Forelimb muscle (tissue), 1 donor: ENCODE results near the gene MCC. TPM values are rescaled to one million over a fixed set of nuclear protein-coding genes. Genes with fewer than 3 reads are reported as not detected.

Source experiments
- DNase-seq: peaks from one replicate; pipeline ENCODE4 v3.0.0-alpha.2; 2013; ENCODE audit warnings: low read depth
- polyA plus RNA-seq: library from polyadenylated mRNA; unstranded; fragments of 120-200 nt; gene quantifications from one replicate; pipeline ENCODE4 v1.2.1, GENCODE V29; 2013; ENCODE audit not compliant: insufficient read length

Gene MCC
- 15.1 TPM for polyA plus RNA-seq

DNA sequence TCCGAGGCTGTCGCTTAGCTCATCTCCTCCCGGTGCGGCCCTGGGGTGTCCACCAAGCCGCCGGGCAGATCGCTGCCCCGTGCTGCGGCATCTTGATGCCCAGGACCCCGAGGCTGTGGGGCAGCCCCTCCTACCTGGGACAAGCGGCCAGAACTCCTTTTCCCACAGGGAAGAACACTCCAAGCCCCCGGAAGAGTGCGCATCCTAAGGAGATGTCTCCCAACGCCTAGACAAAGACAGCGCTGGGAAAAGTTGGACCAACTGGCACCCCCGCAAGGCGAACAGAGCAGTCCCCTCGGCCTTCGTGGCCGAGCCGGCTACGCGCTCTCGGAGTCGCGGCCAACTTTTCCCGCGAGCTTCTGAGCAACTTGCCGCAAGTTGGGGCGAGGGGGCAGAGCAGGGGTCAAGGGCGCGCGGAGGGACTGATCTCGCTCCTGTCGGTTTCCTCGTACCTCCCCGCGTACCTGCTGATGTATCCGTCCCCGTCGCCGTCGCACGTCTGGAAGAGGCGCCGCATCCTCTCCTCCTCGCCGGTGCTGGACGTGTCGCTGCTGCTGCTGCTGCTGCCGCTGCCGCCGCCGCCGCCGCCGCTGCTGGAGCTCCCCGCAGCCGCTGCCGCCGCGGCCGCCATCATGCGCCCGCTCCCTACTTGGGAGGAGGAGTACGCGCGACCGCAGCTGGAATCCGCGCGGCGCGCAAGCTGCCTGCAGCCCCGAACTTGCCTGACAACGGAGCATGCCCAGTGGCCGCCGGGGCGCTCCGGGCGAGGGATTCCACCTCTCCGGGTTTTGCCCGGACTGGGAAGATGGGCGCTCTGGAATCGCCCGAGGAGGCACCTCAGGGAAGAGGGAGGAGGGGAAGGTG lies at the start of gene MCC:
MCC (minus strand) TSS at position 673 of the 864 bp plus-strand sequence.
- no peak for DNase-seq

DNA sequence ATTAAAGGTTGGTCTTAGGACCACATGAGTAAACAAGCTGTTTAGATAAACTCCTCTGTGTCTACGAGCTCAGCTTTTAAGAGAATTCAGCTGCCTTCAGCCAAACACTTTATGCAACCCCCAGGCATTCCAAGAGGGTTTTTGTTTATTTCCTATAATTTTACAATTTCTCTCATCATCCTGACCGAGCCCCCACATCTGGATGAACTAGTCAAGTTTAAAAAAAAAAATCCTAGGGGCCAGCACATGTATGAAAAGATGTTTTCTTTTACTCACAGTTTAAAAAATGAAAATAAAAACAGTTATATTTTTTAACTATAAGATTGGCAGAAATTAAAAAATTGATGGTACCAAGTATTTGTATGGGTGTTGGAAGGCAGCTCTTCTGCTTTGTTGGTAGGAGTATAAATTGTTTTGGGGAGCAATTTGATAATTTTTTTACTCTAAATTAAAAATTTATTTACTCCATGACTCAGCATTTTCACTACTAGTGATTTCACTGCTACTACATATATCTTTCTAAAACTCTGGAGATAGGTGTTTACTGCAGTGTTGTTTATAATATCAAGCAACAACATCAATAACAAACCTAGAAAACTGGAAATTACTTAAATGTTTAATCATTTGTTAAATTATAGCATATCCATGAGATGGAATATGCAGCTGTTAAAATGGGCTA lies 43.4 kb upstream of the MCC start:
- no peak for DNase-seq

DNA sequence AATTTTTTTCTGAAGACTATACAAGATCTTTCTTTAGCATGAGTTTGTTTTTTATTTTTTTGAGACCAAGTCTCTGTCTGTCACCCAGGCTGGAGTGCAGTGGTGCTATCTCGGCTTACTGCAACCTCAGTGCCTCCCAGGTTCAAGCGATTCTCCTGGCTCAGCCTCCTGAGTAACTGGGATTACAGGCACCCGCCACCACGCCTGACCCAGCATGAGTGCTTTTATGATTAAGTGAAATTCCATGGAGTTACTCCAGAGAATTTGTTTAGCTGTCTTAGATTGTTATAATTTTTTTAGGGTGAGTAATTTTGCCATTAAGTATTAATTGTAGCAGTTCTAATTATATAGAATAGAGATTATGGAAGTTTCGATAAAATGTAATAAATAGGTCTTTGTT lies 39.5 kb upstream of the MCC start:
- DNase-seq = no peak

DNA sequence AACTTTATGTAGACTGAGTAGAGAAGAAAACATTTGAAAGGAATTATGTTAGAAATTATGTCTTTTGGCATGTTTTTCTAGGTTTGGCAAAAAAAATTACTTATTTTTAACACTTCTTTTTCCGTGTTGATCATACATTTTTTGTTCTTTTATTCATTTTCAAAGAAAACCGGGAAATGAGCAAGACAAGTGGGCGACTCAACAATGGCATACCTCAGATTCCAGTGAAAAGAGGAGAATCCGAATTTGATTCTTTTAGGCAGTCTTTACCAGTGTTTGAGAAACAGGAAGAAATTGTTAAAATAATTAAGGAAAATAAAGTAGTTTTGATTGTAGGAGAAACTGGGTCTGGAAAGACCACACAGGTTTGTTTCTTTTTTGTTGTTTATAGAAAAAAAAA lies 38.2 kb upstream of the MCC start:
- no peak for DNase-seq

DNA sequence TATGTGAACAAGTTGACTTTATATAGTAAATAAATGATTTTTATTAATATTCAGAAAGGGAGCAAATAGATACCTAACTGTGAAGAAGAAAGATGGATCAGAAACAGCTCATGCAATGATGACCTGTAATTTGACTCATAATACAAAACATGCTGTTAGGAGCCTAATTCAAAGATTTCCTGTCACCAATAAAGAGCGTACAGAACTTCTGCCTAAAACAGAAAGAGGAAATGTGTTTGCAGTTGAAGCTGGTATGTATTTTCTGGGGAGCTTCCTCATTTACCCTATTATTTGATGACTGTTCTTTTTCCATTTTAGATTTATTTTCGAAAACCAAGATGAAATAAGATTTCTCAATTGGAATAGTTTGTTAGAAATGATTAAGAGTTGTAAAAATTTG lies 36.7 kb upstream of the MCC start:
- no peak for DNase-seq

DNA sequence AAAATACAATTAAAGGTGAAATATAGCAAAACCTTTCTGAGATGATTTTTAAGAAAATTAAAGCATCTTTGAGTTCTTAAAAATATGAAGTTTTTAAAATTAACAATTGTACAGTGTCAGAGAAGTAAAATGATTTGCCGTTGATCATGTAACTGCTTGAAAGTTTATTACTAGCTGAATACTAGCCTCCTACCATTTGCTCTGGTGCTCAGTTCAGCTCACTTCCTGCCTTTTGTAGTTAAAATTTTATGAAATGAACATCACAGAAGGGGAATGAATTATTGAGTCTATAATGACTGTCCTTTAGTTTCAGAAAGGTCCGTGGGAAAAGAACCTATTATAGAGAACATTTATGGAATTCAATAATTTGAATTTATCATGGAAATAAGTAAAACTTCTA lies 34.9 kb upstream of the MCC start:
- DNase-seq = no peak

DNA sequence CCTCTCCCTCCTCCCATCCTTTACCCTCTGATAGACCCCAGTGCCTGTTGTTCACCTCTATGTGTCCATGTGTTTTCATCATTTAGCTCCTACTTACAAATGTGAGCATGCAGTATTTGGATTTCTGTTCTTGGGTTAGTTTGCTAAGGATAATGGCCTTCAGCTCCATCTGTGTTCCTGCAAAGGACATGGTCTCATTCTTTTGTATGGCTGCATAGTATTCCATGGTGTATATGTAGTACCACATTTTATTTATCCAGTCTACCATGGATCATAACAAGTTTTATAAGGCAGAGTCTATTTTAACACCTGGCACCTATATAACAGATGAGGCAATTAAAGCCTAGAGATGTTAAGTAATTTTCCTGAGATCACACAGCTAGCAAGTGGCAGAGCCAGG lies 32.6 kb upstream of the MCC start:
- DNase-seq = no peak

DNA sequence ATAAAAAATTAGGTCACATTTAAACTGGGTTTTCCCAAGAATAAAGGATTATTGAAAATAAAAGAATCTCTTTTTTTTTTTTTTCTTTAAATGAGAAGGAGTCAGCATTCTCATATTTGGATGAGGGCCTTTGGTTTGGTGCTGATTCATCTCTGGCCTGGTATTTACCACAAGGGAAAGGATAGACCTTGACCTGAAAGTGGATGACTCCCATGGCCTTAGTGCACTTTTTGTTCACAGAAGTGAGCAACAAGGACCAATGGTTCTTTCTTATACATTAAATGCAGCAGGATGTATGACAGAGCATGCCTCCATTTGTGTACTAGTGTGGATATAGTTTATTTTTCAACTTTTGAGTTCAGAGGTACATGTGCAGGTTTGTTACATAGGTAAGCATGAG lies 32.2 kb upstream of the MCC start:
- DNase-seq = no peak

DNA sequence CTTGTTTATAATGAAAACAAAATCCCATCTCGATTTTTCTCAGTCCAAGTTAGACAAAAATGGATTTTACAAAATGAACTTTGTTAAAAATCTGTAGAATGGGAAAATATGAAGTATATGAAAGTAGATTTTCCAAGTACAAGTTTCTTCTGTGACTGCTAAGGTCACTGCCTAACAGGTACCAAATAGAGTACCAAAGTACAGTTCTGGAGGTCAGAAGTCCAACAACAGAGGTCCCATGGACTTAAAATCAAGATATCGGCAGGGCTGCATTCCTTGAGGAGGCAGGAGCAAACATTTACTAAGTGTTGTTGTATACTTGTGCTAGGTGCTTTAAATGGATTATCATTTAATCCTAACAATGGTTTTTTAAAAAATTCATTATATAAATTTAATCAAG lies 31.2 kb upstream of the MCC start:
- no peak for DNase-seq

DNA sequence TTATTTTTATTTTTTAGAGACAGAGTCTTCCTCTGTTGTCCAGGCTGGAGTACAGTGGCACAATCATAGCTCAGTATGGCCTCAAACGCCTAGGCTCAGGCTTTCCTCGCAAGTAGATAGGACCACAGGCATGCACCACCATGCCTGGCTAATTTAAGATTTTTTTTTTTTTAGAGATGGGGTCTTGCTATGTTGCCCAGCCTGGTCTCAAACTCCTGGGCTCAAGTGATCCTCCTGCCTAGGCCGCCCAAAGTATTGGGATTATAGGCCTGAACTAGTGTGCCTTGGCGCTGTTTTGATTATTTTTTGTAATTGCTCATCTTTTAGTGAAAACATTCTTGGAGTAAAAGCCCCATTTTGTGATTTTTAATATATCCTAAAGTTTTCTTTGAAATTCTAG lies 30.6 kb upstream of the MCC start:
- no peak for DNase-seq

DNA sequence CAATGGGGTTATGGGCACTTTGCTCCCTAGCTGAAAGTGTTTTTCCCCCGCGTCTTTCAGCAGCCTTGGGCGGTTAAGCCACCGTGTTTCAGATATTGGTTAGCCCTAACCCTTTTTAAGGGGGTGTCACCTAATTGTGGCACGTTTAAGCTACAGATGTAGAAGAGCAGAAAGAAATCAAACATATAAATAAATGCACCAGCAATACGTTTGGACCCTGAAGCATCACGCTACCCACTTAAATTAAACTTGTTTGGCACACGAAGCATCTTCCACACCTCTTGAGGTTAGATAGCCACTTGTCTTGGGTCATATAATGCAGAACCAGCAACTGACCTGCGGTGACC lies 26.0 kb upstream of the MCC start:
- DNase-seq = no peak

DNA sequence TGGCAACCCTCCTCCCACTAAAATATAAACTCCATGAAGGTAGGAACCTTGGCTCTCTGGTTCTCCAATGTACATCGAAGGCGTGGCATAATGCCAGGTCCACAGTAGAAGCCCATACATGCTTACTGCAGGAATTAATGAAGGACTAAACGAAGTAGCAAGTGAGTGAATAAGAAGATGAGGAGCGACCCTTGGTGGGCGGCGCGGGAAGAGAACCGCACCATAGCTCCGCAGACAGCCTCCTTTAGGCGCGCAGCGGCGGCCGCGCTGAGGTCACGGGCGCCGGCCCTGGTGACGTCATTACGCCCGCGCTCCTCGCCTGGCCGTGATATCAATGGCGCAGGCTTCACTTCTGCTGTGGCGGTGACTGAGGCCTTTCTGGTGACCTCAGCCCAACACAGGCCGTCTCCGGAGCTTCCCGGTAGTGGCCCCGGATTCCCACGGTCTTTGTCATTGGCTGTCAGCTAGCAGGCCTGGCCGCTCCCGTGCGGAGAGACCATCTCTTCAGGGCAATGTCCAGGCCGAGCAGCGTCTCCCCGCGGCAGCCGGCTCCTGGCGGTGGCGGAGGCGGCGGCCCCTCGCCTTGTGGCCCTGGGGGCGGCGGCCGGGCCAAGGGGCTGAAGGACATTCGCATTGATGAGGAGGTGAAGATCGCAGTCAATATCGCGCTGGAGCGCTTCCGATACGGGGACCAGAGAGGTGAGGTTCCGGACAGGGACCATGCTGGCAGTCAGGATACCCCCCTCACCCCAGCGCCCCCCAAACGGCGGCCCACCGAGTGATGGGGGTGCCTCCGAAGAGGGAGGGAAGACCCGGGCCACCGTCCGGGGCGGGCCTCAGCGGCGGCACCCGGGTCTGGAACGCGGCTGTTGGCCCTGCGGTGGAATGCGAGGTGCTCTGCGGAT lies 25.4 kb upstream of the MCC start, which contains the start of gene YTHDC2:
YTHDC2 (plus strand) TSS at position 311 of the 905 bp plus-strand sequence; CDS start at position 513, 202 bp downstream.
- peak; percentile 65 for DNase-seq

DNA sequence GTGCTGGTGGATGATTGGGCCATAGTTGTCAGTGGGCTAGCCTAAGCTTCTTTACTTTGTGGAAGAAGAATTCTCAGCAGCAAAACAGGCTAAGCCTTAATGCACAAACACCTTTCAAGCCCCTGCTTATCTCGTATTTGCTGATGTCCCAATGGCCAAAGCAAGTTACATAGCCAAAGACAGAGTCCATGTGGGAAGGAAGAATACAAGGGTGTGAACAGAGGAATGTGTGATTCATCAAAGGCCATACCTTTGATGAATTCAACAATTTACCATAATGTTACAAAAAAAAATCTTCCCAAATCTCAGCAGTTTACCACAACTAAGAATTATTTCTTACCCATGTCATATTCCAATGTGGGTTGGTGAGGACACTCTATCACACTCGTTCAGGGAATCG lies 24.1 kb upstream of the MCC start:
- no peak for DNase-seq

DNA sequence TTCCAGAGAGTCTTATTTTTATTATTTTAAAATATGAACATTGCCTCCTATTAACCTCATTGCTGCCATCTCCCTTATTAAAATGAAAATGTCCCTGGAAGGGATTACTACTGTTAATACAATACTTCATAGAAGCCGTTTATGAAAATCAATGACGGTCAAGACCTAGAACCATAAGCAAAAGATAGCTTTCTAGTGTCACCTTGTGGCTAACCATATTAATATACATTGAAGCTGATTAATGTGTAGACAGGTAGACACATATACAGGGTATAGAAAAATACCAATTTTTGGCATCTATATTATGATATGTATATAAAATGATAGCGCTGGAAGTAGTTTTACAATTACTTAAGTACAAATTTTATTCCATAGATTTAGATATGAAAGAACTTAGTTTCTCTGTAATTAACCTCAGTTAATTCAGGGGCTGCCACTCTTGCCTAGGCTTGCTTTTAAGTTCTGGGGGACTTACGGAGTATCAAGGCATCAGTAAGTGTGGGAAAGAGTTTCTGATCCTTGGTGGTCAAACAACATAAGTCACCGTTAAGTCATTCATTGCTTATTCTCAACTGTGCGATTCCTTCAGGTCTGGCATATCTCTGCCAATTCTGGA lies 22.7 kb upstream of the MCC start:
- DNase-seq = no peak

DNA sequence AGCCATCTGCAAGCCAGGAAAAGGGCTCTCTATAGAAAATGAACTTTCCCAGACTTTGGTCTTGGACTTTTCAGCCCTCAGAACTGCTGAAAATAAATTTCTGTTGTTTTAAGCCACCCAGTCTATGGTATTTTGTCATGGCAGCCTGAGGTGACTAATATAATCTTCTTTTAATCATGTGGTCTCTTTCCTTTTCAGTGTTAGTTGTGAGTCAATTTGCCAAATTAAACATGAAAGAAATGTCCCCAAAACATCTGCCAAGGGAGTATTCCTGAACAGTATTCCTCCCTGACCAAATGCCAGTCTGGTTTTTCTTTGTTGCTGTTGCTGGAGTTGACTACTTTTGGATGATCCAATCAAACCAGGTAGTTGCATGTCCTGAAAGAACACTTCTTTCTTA lies 20.5 kb upstream of the MCC start:
- no peak for DNase-seq

DNA sequence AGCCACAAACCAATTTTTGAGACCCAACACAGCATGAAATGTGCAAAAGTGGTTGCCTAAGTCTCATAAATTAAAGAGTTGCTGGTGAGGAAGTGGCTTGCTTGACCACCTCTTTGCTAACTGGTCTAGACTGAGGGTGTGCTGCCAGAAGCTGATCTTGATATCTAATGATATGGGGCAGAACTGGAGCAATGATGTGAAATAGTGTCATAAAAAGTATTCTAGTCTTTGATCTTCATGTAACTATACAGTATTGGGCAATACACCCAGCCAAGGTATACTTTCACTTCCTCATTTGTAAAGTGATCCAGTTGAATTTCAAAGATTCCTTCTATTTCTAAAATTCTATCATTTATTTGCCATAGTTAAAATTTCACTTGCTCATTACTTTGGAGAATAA lies 19.3 kb upstream of the MCC start:
- DNase-seq = no peak

DNA sequence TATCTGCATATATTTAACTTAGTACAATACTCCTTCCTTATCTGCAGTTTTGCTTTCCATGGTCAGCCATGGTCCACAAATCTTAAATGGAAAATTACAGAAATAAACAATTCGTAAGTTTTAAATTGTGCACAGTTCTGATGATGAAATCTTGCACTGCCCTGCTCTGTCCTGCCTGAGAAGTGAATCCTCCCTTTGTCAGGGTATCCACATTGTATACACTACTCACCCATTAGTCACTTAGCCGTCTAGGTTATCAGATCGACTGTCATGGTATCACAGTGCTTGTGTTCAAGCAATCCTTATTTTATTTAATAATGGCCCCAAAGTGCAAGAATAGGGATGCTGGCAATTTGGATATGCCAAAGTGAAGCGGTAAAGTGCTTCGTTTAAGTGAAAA lies 16.9 kb upstream of the MCC start:
- DNase-seq = no peak

DNA sequence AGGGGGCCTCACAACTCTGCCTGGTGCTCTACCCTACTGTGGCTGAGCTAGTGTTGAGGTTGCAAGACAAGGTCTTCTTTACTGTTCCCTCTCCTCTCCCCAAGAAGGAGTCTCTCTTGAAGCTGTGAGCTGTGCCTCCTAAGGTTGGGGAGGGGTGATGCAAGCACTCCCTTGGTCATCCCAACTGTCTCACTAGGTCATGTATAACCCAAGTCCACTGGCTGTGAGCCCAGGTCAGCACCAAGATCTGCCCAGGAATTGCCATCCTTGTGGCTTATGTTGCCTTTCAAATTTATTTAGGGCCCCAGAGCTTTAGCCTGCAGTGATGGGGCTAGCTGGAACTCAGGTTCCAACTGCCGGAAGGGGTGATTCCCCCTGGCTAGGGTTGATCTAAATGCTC lies 14.9 kb upstream of the MCC start:
- DNase-seq = no peak

DNA sequence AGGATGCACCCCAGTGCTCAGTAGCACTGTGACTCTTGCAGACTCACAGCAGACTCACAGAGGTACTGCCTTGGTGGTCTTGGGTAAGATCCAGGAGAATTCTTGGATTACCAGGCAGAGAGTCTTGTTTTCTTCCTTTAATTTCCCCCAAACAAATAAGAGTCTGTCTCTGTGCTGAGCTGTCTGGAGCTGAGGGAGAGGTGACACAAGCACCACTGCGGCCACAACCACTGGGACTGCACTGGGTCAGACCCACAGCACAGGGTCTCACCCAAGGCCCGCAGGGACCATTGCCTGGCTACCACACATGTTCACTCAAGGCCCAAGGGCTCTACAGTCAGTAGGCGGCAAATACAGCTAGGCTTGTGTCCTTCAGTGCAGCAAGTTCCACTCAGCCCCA lies 13.8 kb upstream of the MCC start:
- no peak for DNase-seq

DNA sequence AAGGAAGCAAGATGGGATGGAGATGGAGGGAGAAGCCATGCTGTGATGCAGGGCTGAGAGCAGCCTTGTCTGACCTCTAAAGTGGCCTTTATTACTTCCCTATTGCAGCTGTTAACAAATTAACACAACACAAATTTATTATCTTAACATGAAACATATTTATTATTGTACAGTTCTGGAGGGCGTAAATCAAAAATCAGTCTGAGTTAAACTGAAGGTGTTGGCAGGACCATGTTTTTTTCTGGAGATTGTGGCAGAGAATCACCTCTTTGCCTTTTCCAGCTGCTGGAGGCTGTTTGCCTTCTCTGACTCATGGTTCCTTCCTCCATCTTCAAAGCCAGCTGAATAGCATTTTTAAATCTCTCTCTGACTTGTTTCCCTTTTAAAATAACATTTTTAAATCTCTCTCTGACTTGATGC lies 7.2 kb upstream of the MCC start:
- no peak for DNase-seq

DNA sequence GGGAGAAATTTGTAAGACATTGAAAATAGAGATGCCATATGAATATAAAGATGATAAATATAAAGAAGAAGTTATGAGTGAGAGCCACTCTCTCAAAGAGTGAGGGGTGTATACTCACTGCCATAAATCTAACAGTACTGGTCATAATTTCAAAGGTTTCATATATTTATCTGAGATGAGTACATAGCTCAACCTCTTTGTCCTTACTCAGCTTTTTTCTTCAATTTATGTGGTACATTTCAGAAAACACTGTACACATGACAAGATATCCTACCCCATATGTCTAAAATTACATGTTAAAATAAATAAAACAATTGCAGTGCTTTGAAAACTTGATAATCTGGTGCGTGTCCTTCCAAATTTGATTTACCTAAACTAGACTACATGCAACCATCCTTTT lies 5.2 kb upstream of the MCC start:
- no peak for DNase-seq

DNA sequence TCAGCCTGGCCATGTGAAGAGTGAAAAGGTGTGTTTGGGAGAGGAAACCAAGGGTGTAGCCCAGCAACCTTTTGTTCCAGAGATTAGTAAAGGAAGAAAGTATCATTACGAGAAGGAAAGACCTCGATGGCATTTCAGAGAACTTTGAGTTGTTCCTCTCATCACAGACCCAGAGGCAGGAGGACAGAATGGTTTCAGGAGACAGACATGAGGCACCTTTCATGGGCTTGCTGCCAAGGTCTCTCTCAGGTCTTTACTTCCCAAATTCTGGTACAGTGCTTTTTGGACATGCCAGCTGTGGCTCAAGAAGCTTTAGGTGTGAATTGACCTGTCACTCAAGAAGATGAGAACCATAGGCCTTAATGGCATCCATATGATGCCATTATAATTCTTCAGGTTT lies 2.8 kb upstream of the MCC start:
- DNase-seq = no peak
